HG03039 (cell line): ENCODE data around the gene DUSP1.

Experiments used
- ATAC-seq: cut with Tn5 transposase; IDR thresholded peaks from one replicate; pipeline ENCODE4 v1.9.1; 2021; ENCODE audit warnings: mild to moderate bottlenecking, moderate library complexity; ENCODE audit not compliant: unreplicated experiment

Gene DUSP1

GRCh38 chr5:172727551-172727950 lies 43.4 kb downstream of the DUSP1 start:
- ATAC-seq: no peak

GRCh38 chr5:172726966-172727365 lies 44.0 kb downstream of the DUSP1 start:
- no peak for ATAC-seq

- no peak for ATAC-seq
Observed at GRCh38 chr5:172725785-172726184, 45.2 kb downstream of the DUSP1 start.

GRCh38 chr5:172725273-172725672 lies 45.7 kb downstream of the DUSP1 start:
- no peak for ATAC-seq

GRCh38 chr5:172724242-172725183 lies 46.5 kb downstream of the DUSP1 start:
- no peak for ATAC-seq

GRCh38 chr5:172723508-172723907 lies 47.5 kb downstream of the DUSP1 start:
- ATAC-seq: no peak

- no peak for ATAC-seq
Observed at GRCh38 chr5:172722327-172722815, 48.6 kb downstream of the DUSP1 start.

- no peak for ATAC-seq
Observed at GRCh38 chr5:172721455-172722326, 49.3 kb downstream of the DUSP1 start.

- ATAC-seq: no peak
Observed at GRCh38 chr5:172720655-172721054, 50.3 kb downstream of the DUSP1 start.

GRCh38 chr5:172719211-172719610 lies 51.8 kb downstream of the DUSP1 start:
- ATAC-seq: no peak

- no peak for ATAC-seq
Observed at GRCh38 chr5:172718527-172719114, 52.4 kb downstream of the DUSP1 start.
